HG03571 (cell line): ENCODE results near the gene KLHDC8A.

Source experiments
- ATAC-seq: cut with Tn5 transposase; IDR thresholded peaks from one replicate; pipeline ENCODE4 v1.9.1; 2021; ENCODE audit not compliant: unreplicated experiment

KLHDC8A gene

GRCh38 chr1:205319081-205320018 is 37.4 kb downstream of the KLHDC8A start:
- ATAC-seq, result no peak

- no peak for ATAC-seq
Observed at GRCh38 chr1:205318231-205318991, 38.3 kb downstream of the KLHDC8A start.

- no peak for ATAC-seq
Observed at GRCh38 chr1:205317311-205317917, 39.3 kb downstream of the KLHDC8A start.

GRCh38 chr1:205316161-205316566 is 40.6 kb downstream of the KLHDC8A start:
- no peak for ATAC-seq

GRCh38 chr1:205315008-205315618 is 41.6 kb downstream of the KLHDC8A start:
- ATAC-seq, result no peak

- ATAC-seq, result no peak
Observed at GRCh38 chr1:205313563-205314308, 43.0 kb downstream of the KLHDC8A start.

GRCh38 chr1:205312866-205313562 is 43.7 kb downstream of the KLHDC8A start:
- no peak for ATAC-seq

GRCh38 chr1:205310976-205311704 is 45.6 kb downstream of the KLHDC8A start:
- no peak for ATAC-seq

- ATAC-seq, result no peak
Observed at GRCh38 chr1:205309741-205310140, 47.0 kb downstream of the KLHDC8A start.

GRCh38 chr1:205306929-205307566 is 49.7 kb downstream of the KLHDC8A start:
- ATAC-seq, result no peak

- no peak for ATAC-seq
Observed at GRCh38 chr1:205304695-205305070, 52.0 kb downstream of the KLHDC8A start.

GRCh38 chr1:205304046-205304694 is 52.6 kb downstream of the KLHDC8A start:
- no peak for ATAC-seq

GRCh38 chr1:205303247-205303888 is 53.4 kb downstream of the KLHDC8A start:
- ATAC-seq, result no peak

- no peak for ATAC-seq
Observed at GRCh38 chr1:205301842-205302588, 54.7 kb downstream of the KLHDC8A start.

GRCh38 chr1:205301205-205301821 is 55.4 kb downstream of the KLHDC8A start:
- no peak for ATAC-seq

GRCh38 chr1:205300149-205300548 is 56.6 kb downstream of the KLHDC8A start:
- ATAC-seq, result no peak
